B cell (primary cell): ENCODE measurements around the gene KCTD10. TPM values are rescaled to one million over a fixed set of nuclear protein-coding genes. Genes with fewer than 3 reads are reported as not detected.

Source experiments
- ATAC-seq: fragments of 200-7000 bp; cut with Tn5 transposase; one replicate; pipeline ENCODE4 v1.10.0; 2021; ENCODE audit warnings: low read depth, mild to moderate bottlenecking, moderate number of reproducible peaks, moderate library complexity
- CTCF ChIA-PET: fragments of 350-600 bp; sonication (Branson Sonifier 250); formaldehyde crosslinking; loops from one replicate; lab custom pipeline; 2021; ENCODE audit warnings: antibody characterized with exemption, inconsistent platforms; lab: Charles Lee
- POLR2A ChIA-PET: fragments of 350-600 bp; sonication (Branson Sonifier 250); formaldehyde crosslinking; loops from one replicate; lab custom pipeline; 2021; ENCODE audit warnings: antibody characterized with exemption; lab: Charles Lee
- DNase-seq: peaks from one replicate; pipeline ENCODE4 v3.0.0; 2013
- H2AFZ ChIP-seq: 2 replicates; pipeline ENCODE4 v1.6.1; 2012; ENCODE audit warnings: mild to moderate bottlenecking, low read depth, low read length; ENCODE audit not compliant: insufficient read depth, poor library complexity, severe bottlenecking
- H3K27ac ChIP-seq, 2 donors: 1 replicate in 1 of 2; 2 replicates in 1 of 2; pipeline ENCODE4 v1.5.1; 2012 to 2013; ENCODE audit warnings: low read length in 2 of 2, mild to moderate bottlenecking in 2 of 2, moderate library complexity in 1 of 2
- H3K27me3 ChIP-seq, 4 experiments: fragments of 200-600 bp in 1 of 4; sonication (generic) in 1 of 4; replicated peaks in 1 of 4; 1 replicate in 2 of 4; 2 replicates in 2 of 4; pipeline versions ENCODE4 v1.6.1 to v1.7.0; 2013 to 2016; ENCODE audit warnings: low read length in 3 of 4, mild to moderate bottlenecking in 2 of 4, mixed read lengths in 1 of 4, moderate library complexity in 1 of 4; ENCODE audit not compliant: insufficient read depth in 4 of 4, control insufficient read depth in 3 of 4; ENCODE audit errors: control extremely low read depth in 1 of 4
- H3K36me3 ChIP-seq, 2 experiments: replicated peaks in 1 of 2; 1 replicate in 1 of 2; 2 replicates in 1 of 2; pipeline versions ENCODE4 v1.6.1 to v1.7.1; 2013; ENCODE audit warnings: low read length in 1 of 2; ENCODE audit not compliant: insufficient read depth in 2 of 2, control insufficient read depth in 1 of 2; ENCODE audit errors: control extremely low read depth in 1 of 2, extremely low read depth in 1 of 2
- H3K4me1 ChIP-seq, 2 donors: fragments of 200-600 bp in 1 of 2; sonication (generic) in 1 of 2; 1 replicate in 1 of 2; 2 replicates in 1 of 2; pipeline versions ENCODE4 v1.5.1 to v1.6.1; 2013 to 2017; ENCODE audit warnings: low read length in 2 of 2; ENCODE audit not compliant: control insufficient read depth in 2 of 2, insufficient read depth in 2 of 2
- H3K4me2 ChIP-seq: replicated peaks from 2 replicates; pipeline ENCODE3; 2012; ENCODE audit warnings: mild to moderate bottlenecking, low read depth, low read length; ENCODE audit not compliant: poor library complexity, severe bottlenecking
- H3K4me3 ChIP-seq, 5 experiments: fragments of 200-600 bp in 1 of 5; sonication (generic) in 1 of 5; 1 replicate in 3 of 5; 2 replicates in 2 of 5; pipeline versions ENCODE4 v1.5.1 to v1.7.0; 2011 to 2016; ENCODE audit warnings: low read length in 4 of 5, mild to moderate bottlenecking in 4 of 5, low read depth in 2 of 5, control low read depth in 1 of 5, moderate library complexity in 1 of 5; ENCODE audit not compliant: insufficient read depth in 1 of 5; ENCODE audit errors: control extremely low read depth in 1 of 5, extremely low read depth in 1 of 5
- H3K79me2 ChIP-seq: fragments of 200-600 bp; sonication (generic); one replicate; pipeline ENCODE4 v1.6.0; 2016; ENCODE audit warnings: low read length; ENCODE audit not compliant: control insufficient read depth, insufficient read depth
- H3K9ac ChIP-seq: fragments of 200-600 bp; sonication (generic); 2 replicates; pipeline ENCODE4 v1.6.1; 2017; ENCODE audit warnings: mild to moderate bottlenecking, low read length, moderate library complexity
- H3K9me3 ChIP-seq, 3 donors: one replicate each; pipeline versions ENCODE4 v1.6.1 to v1.7.1; 2013; ENCODE audit warnings: low read length in 2 of 3; ENCODE audit not compliant: control insufficient read depth in 2 of 3, insufficient read depth in 1 of 3; ENCODE audit errors: control extremely low read depth in 1 of 3
- H4K20me1 ChIP-seq: 2 replicates; pipeline ENCODE4 v1.6.0; 2012; ENCODE audit warnings: mild to moderate bottlenecking, low read length; ENCODE audit not compliant: insufficient read depth, control insufficient read depth, poor library complexity, severe bottlenecking
- H3K27ac Mint-ChIP-seq: one replicate; pipeline ENCODE4 v1.8.0; 2021; ENCODE audit warnings: mixed read lengths
- H3K27me3 Mint-ChIP-seq: one replicate; pipeline ENCODE4 v1.8.0; 2021; ENCODE audit warnings: mixed read lengths
- H3K4me1 Mint-ChIP-seq: one replicate; pipeline ENCODE4 v1.8.0; 2021; ENCODE audit warnings: mixed read lengths
- H3K4me3 Mint-ChIP-seq: one replicate; pipeline ENCODE4 v1.8.0; 2021; ENCODE audit warnings: mixed read lengths
- H3K9me3 Mint-ChIP-seq: one replicate; pipeline ENCODE4 v1.8.0; 2022; ENCODE audit warnings: mixed read lengths; ENCODE audit not compliant: insufficient read depth
- CTCF ChIP-seq: fragments of 200-600 bp; IDR thresholded peaks from one replicate; pipeline ENCODE4 v1.8.0; 2022; ENCODE audit warnings: antibody characterized with exemption, mild to moderate bottlenecking
- EZH2 ChIP-seq: IDR thresholded peaks from 2 replicates; pipeline ENCODE4 v1.6.1; 2012; ENCODE audit warnings: borderline replicate concordance, low read depth, mild to moderate bottlenecking, moderate library complexity, low read length; ENCODE audit not compliant: insufficient read depth, poor library complexity, severe bottlenecking
- WGBS: methylation state at CpG from one replicate; pipeline ENCODE4 v1.1.5; 2013; ENCODE audit warnings: missing lambda C conversion rate; ENCODE audit not compliant: insufficient coverage; 5-methylcytosine and 5-hydroxymethylcytosine counted together
- intact Hi-C: fragments of 100-400 bp; cut with micrococcal nuclease; formaldehyde crosslinking; loops from one replicate; pipeline ENCODE4 v1.10.0; 2022
- polyA plus RNA-seq: library from polyadenylated mRNA; depleted of rRNA; stranded (reverse); fragments of >200 nt; gene quantifications from 2 replicates; pipeline ENCODE4 v1.2.3, GENCODE V29; 2012
- total RNA-seq, 2 donors: library from RNA; stranded (reverse); fragments of 120-200 nt in 1 of 2; gene quantifications; 1 replicate in 1 of 2; 2 replicates in 1 of 2; pipeline versions ENCODE4 v1.2.3 to v1.2.4, GENCODE V29; 2013 to 2022

Gene KCTD10
- total and polyA plus RNA-seq, 2 donors (not counting 1 experiment from before 2014, with no cell fraction given), result 15.4 to 30.9 TPM

- peaks cover 0 to 11% (median 0%) of the 10 kb centered on the region in 4 experiments for H3K27me3 ChIP-seq
- peaks cover 0 to 6% (median 0%) of the 10 kb centered on the region in 3 donors for H3K9me3 ChIP-seq
These were observed 49.0 kb downstream of the KCTD10 start for GRCh38 chr12:109428037-109428629.

More at GRCh38 chr12:109428037-109428629, 49.0 kb downstream of the KCTD10 start:
- Mint-ChIP-seq H3K27me3 (peaks cover 7% of the 10 kb centered on the region), H3K9me3 (peaks cover 4% of the 10 kb centered on the region), H3K27ac (no peak overlapping the region), H3K4me1 (peaks cover 6% of the 10 kb centered on the region), H3K4me3 (no peak overlapping the region)
- ChIA-PET POLR2A (no interaction called here), CTCF (interaction anchor here (0.7 to 1.8 kb wide), 12 partner anchors 12 to 1453 kb away, joined by 3 to 16 read pairs (median 4); partner anchors contain the start of genes MMAB and MVK)
- no peaks in the 10 kb centered on the region for H4K20me1 ChIP-seq
- H3K36me3 ChIP-seq, result no peaks in the 10 kb centered on the region
- H3K79me2 ChIP-seq, result no peaks in the 10 kb centered on the region
- WGBS, result 0% methylated on average over 2 of the region's 8 CpGs
- peak; percentile 76 for DNase-seq
- H3K9ac ChIP-seq, result no peak overlapping the region
- peak; percentile 98 for TF ChIP-seq CTCF
- no peak for TF ChIP-seq EZH2
- peak; percentile 83 for ATAC-seq
- H3K4me1 ChIP-seq, result peaks cover 4 to 6% of the 10 kb centered on the region in 2 donors
- no peak overlapping the region for H3K4me3 ChIP-seq
- no peak overlapping the region for H3K4me2 ChIP-seq
- H3K27ac ChIP-seq, result no peak overlapping the region
- intact Hi-C loops, result no loop called here
- H2AFZ ChIP-seq, result no peak overlapping the region
